Dedifferentiated amniotic fluid mesenchymal stem cell (primary cell): ENCODE data around the gene PHAF1.
A peak's percentile ranks its signal among the peaks of the same experiment; 100 is the strongest.

ENCODE experiments used
- DNase-seq: peaks from one replicate; pipeline ENCODE4 v3.0.0-alpha.2; 2016; ENCODE audit errors: extremely low spot score

PHAF1 gene

GRCh38 chr16:67147437-67148140 lies 37.8 kb downstream of the PHAF1 start:
- no peak for DNase-seq

- no peak for DNase-seq
Measured at GRCh38 chr16:67148221-67148620, 38.5 kb downstream of the PHAF1 start.

GRCh38 chr16:67148656-67149275 lies 39.0 kb downstream of the PHAF1 start:
- no peak for DNase-seq

- no peak for DNase-seq
Measured at GRCh38 chr16:67149276-67150046, 39.7 kb downstream of the PHAF1 start.

- no peak for DNase-seq
Measured at GRCh38 chr16:67150047-67150832, 40.5 kb downstream of the PHAF1 start.

- DNase-seq: peak; percentile 56
Measured at GRCh38 chr16:67150833-67151396, 41.2 kb downstream of the PHAF1 start, which contains the start of gene B3GNT9. Gene B3GNT9, minus strand, starts transcription at chr16:67150998. Its CDS starts 513 bp downstream, at chr16:67150485.

- no peak for DNase-seq
Measured at GRCh38 chr16:67151431-67152097, 41.8 kb downstream of the PHAF1 start.

- DNase-seq: no peak
Measured at GRCh38 chr16:67154578-67155294, 45.0 kb downstream of the PHAF1 start.

GRCh38 chr16:67155295-67156142 lies 45.8 kb downstream of the PHAF1 start:
- DNase-seq: peak; percentile 44

- no peak for DNase-seq
Measured at GRCh38 chr16:67156143-67156844, 46.6 kb downstream of the PHAF1 start.

GRCh38 chr16:67157106-67157748 lies 47.5 kb downstream of the PHAF1 start:
- DNase-seq: no peak

GRCh38 chr16:67157892-67158635 lies 48.3 kb downstream of the PHAF1 start:
- no peak for DNase-seq

- no peak for DNase-seq
Measured at GRCh38 chr16:67158637-67159600, 49.2 kb downstream of the PHAF1 start.

GRCh38 chr16:67161595-67162058 lies 51.9 kb downstream of the PHAF1 start:
- DNase-seq: no peak

GRCh38 chr16:67162506-67163163 lies 52.9 kb downstream of the PHAF1 start:
- DNase-seq: no peak
